NCI-H2196 (cell line): ENCODE measurements around the gene KIAA1191.

ENCODE experiments used
- DNase-seq: peaks from one replicate; lab custom pipeline; 2025; ENCODE audit not compliant: unreplicated experiment; lab: John Stamatoyannopoulos, UW

KIAA1191 gene

DNA sequence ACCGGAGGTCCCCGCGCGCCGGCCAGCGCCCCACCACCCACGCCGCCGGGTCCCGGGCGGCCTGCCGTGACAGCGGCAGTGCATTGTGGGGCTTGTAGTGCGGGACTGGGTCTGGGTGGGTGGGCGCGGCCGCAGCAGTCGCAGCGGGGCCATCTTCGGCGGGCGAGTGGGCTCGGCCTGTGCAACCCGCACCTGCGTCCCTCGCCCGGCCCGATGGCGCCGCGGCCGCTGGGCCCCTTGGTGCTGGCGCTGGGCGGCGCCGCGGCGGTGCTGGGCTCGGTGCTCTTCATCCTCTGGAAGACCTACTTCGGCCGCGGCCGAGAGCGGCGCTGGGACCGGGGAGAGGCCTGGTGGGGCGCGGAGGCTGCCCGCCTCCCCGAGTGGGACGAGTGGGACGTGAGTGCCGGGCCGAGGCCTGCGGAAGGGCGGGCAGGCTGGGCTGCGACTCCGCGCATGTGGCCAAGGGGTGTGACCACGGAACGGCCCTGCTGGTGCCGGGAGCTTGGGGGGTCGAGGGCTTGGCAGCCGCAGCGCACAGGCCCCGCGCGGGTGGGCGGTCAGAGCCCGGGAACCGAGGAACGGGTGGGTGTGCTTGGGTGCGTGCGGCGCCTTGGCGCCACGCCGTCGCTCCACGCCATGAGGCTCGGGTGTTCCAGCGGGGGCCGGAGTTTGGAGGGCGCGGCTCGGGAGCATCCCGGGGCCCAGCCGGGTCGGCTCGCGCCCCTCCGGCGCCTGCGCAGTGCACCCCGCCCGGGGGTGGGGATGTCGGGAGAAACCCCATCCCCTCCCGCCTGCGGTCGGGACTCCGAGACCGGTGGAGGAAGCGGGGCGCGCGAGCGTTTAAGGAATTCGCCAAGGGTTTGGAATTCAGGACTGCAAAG, 4.0 kb upstream of the KIAA1191 start, which contains the start of gene ARL10:
Gene ARL10 (plus strand): TSS at position 137 of the 881 bp plus-strand sequence. CDS start 77 bp downstream, at position 214.
- no peak for DNase-seq

DNA sequence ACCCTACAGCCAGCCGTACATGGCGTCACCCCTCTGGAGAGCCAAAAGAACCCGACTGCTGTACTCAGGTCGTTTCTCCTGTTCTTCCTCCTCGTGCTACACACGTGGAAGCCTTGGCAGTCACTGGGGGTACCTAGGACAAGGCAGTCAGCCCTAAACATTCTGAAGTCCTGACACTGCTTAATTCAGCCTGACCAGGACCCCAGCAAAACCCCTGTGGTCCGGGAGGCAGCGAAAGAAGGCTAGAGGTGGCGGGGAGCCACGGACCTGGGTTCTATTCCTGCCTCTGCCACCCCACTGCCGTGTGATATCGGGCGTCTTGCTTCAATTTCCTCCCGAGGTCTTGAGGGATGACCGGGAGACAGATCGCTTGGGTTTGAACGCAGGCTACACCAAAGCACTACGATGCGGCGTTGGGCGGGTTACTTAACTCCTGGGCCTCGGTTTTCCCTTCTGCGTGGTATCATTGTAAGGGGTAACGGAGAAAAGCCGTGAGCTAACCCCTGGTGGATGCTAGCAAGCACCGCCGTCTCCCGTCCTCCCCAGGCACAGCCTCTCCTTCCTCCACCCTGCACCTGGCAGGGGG, 3.3 kb upstream of the KIAA1191 start:
- DNase-seq = no peak

DNA sequence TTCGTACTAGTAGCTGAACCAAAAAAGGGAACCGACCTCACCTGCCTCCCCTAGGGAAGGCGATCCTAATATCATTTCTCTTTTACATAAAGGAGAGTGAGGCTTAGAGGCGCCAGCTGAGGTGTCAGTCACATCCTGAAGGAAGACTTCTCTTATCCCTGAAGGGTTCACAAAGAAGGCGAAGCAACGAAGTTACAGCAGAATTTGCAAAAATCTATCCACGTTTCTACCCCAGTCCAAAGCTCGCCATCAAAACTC, 598 bp upstream of the KIAA1191 start:
- DNase-seq = no peak

DNA sequence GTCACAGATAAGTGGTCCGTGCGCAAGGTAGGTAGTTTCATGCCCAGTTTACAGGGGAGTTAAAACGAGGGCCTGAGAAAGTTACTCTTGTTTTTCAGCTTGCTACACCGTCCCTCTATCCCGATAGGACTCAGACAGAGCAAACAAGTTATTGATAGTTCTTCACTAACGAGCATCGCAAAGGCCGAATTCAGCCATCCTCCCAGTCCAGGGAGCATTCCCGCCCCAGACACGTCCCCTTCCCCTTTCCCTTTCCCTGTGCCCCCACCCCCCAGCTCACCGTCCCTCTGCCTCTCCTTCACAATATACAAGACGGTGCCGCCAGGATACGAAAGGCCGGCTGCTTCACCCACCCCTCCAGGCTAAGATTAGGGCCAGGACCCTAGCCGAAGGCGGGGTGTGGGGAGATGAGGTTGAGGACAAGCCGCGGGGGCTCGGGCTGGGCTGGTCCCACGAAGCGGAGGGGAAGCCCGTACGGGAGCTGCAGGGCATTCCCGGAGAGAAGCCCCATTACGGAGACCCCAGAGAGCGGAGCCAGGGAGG, 599 bp downstream of the KIAA1191 start:
- DNase-seq = no peak

DNA sequence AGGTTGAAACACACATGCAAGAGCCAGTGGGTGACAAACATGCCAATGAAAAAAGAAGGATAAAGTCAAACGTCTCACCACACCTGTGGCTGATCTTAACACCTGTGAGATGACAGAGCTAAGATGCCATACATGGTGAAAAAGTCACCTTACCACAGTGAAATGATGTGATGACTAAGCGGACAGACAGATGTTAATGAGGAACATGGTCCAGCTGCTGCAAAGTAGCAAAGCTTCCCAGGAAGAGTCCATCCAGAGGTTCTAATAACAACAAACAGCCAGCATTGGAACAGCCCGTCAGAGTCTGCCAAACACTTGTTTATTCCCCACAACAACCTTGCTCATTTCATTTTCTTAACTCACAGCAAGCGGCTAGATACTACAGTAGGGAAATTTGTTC, 1.9 kb downstream of the KIAA1191 start:
- no peak for DNase-seq

DNA sequence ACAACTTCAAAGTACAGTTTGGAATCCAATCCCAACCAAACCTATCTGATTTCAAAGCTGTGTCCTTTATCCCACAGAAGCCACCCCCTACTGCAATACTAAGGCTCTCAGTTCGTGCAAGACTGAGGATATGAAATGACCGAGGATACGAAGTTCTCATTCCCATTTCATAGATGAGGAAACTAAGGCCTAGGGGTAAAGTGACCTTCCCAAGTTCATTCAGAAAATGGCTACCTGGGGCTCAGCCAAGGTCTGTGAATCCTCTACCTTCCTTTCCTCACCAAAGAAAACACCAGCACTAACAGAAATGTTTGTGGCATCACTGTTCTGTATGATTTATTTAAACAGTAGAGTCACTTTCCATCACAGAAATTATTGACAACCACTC, 5.4 kb downstream of the KIAA1191 start:
- DNase-seq = no peak

DNA sequence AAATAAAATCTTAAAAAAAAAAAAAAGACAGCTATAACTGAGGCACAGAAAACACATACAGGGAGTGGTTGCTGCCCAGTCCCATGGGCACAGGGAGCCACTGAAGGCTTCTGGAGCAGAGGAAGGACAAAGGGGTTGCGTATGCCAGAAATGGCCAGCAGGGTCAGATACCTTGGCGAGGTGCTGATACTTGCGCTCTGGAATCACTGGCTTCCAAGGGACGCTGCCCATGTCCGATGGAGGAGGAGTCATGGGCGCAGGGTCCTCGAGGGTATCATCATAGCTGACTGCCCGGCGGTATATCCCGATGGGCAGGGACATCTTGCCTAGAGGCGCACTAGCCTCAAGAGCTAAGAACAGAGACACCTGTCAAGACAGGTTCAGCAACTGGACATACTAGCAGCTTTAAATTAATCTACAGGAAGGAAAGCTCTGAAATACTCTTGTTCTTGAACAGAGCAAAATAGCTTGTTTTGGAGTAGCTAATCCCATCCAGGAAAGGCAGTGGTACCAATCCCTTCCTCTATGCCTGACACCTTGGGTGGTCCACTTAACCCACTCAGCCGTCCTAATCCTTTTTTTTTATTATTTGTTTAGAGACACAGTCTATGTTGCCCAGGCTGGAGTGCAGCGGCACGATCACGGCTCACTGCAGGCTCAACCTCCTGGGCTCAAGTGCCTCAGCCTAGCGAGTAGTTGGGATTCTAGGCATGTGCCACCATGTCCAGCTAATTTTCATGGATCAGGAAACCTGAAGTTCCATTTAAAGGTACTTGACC, 6.0 kb downstream of the KIAA1191 start:
- no peak for DNase-seq

DNA sequence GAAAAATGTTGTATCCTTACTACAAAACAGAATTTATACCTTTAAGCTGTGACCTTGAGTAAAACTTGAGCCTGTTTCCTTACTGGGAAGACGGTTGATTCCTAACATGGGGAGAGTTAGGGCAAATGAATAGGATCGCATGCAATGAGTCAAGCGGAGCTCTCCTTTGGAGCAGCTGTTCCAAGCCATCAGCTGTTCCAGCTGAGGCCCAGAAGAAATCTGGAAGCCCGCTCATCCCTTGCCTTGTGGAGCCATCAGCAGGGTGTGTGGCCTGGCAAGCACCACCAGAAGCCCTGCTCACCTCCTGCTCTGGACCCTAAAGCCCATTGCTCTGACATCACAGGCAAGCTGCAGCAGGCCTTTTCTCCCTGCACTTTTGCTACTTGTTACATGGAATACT, 8.0 kb downstream of the KIAA1191 start:
- DNase-seq = no peak

DNA sequence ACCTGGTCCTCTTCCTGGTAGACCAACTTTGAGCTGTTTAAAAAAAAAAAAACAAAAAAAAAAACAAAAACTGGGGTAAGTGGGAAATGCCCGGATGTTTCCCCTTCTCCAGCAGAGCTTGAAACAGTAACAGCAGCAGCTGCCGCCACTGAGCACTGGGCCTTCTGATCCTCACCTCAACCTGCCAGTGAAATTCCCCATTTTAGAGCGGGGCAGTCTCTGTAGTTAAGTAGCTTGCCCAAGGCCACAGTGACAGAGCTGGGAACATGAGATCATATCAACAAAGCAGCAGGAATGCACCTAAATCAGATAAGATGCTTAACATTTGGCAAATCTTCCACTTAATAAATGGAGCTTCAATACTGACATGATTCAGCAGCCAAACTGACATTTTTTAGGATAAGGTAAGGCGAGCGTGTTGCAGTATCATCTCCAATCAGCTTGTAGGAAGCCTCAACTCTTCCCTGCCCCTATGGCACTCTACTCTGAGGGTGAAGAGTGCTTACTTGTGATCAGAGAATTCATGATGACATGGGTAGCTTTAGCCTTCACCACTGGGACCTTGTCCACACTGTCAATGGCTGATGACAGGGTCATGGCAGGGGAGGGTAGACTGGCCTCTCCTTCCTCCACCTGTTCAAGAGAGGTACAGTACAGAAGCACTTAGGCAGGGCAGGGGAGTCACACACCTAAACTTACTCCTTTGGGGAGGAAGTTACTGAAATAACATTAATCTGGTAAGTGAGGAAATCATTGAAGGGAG, 9.3 kb downstream of the KIAA1191 start:
- no peak for DNase-seq

DNA sequence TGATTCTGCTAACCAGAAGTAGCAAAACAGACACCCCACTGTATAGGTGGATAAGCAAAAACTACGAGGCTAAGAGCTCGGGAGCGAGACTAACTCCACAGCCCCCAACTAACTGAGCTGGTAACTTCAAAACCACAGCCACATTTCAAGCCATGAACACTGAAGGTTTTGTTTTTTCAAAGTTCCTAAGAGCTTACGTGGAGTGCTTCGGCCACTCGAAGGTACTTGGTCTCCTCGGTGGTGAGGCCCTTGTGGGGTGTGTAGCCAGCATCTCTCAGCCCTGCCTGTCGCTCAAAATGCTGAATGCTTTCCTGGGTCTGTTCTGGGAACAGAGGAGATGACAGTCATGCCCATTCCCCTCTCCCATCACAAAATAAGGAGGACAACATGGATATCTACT, 11.1 kb downstream of the KIAA1191 start:
- DNase-seq = no peak

DNA sequence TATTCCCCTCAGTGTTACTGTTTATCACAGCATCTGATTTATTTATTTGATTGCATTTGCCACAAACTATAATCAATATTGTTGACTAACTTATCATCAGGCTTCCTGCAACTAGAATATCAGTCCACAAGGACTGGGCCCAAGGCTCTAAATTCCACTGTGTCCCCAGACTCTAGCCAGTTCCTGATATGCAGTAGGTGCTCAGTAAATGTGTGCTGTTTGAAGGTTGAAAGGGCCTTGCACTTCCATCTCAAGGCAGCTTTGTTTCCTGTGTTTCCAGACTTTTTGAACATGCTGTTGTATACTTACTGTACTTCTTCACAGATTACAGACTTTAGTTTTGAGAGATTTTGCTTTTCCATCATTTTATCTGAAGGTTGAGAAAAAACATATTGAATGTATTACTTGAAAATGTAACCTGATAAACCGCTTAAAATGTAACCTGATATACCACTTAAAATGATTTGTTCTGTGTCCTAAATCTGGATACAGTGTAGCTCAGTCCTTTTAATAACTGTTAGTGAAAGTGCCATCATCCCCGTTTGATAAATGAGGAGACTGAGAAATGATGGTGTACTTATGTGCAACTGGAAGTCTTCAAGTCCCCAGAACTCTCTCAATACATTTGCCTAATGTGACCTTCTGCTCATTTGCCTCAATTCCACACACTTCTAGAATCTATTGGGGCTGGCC, 18.7 kb downstream of the KIAA1191 start:
- DNase-seq = no peak

DNA sequence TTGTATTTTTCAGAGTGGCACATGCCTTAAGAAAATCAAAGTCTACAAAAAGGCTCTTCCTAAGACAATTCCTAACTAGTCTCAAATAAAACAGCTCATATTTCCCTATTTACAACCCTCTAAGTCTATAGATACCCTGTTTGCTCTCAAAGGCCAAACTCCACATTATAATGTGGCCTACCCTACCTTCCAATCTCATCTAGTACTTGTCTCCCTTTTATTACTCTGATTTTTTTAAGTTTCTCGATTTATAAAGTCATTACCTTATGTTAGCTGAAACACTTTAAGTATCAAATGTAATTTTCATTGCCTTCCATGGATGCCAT, 19.4 kb downstream of the KIAA1191 start:
- DNase-seq = no peak

DNA sequence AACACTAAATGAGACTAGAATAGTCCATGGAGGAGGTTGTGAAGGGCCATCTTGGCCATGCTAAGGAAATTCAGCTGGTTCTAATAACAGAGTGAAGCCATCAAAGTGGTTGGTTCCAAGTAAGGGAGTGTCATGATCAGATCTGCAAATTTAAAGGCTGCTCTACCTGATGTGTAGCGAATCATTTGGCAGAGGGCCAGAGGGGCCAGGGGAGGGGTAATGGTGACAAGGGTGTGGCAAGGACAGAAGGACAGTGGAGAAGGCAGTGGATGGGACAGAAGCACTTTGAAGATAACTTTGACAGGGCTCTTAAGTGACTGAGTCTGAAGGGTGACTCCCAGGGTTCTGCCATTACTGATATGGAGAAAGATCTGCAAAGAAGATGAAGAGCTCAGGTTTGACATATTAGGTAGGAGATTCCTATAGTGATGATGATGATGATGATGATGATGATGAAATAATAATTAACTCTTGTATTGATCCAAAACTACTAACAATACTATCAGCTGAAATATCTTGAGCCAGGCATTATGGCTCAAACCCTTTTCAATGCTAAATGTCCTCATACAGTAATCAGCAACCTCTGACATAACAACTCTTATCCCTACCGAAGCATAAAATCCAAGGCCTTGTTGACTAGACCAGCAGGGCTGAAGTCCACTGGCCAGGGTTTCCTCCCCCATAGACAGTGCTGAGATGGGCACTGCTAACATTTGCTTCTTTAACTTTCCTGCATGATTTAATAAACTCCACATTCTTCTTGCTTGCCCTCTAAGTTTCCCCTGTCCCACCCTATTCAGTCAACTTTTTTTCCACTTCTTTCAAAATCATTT, 20.0 kb downstream of the KIAA1191 start:
- no peak for DNase-seq

DNA sequence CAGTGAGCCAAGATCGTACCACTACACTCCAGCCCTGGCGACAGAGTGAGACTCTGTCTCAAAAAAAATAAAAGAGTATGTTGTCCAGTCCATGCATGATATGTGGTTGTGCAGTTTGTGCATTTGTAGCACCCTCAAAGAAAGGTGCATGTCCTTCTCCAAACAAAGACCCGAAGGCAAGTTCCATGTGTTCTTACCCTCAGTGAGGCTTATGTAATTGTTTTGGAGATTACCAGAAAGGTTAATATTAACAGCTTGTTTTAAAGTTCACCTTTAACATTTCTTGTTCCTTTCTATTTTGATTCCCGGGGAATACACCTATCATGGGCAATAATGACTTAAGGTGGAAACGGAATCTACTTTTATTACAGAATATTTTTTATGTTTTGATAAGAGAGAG, 22.3 kb downstream of the KIAA1191 start:
- no peak for DNase-seq

DNA sequence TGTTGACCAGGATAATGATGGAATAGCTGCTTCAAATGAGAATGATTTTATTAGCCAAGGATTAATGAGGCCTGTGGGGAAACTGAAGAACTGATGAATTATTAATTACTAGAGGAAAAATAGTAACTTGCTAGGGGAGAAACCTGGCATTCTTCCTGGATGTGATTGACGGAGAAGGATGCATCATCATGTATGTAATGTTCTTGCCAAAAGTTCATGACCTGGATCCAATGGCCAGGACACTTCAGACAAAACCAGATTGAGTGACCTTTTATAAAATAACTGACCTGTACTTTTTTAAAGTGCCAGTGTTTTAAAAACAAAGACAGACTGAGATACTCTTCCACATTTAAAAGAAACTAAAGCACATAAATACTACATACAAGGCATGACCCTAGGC, 23.7 kb downstream of the KIAA1191 start:
- no peak for DNase-seq

DNA sequence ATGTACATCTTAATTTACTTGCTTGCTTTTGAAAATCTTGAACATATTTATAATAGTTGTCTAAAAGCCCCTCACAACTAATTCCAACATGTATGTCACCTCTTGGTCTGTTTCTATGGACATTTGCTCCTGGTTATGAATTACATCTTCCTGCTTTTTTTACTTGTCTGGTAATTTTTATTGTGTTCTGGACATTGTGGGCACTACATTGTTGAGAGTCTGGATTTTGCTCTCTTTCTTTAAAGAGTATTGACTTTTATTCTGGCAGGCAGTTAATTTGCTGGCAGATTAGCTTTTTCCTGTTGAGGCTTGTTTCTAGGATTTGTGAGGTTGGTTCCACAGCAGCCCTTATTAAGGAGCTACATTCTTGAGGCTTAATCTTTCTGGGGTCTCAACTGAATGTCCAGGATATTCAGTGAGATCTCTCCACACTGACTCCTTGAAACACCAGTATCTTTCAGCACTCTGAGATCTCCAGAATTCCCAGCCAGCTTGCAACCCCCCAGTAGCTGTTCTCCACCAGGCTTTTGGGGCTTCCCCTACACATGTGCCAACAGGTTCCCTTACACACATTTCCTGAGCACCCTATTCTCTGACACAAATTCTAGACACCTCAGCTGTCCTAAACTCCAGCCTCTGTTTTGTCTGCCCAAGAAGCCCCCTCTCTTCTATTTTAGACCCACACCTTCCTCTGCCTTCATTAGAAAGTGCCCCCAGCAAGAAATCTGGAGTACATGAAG, 27.4 kb downstream of the KIAA1191 start:
- DNase-seq = no peak

DNA sequence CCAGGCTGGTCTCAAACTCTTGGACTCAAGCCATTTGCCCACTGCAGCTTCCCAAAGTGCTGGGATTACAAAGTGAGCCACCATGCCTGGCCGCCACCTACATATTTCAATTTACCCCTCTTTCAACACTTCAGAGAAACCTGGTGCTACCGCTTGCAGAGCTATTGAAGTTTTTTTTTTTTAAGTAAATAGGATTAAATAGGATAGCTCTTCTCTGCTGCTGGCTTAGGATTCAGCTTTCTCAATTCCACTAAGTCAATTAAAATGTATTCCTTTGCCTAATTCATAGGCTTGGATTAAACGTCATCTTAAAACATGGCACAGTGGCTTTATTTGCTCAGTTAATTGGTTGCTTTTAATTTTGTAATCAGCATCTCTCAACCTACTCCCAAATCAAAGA, 41.0 kb downstream of the KIAA1191 start:
- no peak for DNase-seq

DNA sequence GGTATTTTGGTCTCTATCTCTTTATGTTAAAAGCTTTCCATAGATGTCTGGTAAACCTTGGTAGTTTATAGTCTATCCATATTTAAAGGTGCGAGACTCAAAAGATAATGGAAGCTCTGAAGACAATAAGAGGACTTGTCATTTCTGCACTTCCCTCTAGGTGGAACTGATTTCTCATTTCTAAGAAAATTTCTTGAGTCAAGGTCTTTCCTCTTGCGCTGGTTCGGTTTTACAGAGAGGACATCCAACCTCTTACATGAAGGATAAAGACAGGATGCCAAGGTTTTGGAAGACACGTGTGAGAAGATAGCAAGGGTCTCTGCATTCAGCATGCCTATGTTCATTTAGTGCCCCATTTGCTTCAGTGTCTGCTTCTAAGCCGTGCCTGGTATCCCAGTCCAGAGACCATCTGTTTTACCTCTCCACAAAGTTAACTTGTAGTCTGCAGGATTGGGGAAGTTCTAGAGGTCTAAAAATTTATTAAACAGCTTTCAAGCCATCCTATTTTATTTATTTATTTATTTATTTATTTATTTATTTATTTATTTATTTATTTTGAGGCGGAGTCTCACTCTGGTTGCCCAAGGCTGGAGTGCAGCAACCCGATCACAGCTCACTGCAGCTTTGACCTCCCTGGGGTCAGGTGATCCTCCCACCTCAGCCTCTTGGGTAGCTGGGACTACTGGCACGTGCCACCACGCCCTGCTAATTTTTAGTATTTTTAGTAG, 41.6 kb downstream of the KIAA1191 start:
- DNase-seq = no peak
